ENCODE results near the gene RRAS.
A peak's percentile ranks its signal among the peaks of the same experiment; 100 is the strongest.

Gene RRAS

GRCh38 chr19:49677231-49677900 is 37.4 kb upstream of the RRAS start, which contains the start of gene PRMT1:
TSS of gene PRMT1 (plus strand) at chr19:49677271. CDS start at chr19:49677281, 10 bp downstream.
- DNase-seq (ENCODE audit: low read depth), result peak; percentile 89

DNA sequence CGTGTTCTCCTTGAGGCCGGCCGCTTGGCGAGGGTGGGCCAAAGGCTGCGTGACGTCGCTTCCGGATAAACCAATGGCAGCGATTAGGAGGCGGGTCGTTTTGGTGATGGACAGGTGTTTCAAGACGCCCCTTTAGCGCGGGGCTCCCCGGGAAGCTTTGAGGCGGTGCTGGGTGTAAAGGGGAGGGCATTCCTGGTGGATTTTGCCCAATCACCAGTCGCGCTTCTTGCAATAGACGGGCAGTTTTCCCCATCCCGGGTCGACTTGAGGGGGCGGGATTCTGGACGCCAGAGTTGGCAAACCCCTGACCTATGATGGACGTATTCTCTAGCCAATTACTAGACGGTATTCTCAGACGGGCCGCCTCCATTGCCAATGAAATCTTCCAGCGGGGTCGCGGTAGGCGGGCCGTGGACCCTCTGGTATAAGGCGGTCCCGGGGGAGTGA is 36.9 kb upstream of the RRAS start:
- DNase-seq (ENCODE audit: low read depth), result peak; percentile 100

- DNase-seq (ENCODE audit: low read depth), result peak; percentile 92
These were observed 36.3 kb upstream of the RRAS start for GRCh38 chr19:49676136-49676783.

DNA sequence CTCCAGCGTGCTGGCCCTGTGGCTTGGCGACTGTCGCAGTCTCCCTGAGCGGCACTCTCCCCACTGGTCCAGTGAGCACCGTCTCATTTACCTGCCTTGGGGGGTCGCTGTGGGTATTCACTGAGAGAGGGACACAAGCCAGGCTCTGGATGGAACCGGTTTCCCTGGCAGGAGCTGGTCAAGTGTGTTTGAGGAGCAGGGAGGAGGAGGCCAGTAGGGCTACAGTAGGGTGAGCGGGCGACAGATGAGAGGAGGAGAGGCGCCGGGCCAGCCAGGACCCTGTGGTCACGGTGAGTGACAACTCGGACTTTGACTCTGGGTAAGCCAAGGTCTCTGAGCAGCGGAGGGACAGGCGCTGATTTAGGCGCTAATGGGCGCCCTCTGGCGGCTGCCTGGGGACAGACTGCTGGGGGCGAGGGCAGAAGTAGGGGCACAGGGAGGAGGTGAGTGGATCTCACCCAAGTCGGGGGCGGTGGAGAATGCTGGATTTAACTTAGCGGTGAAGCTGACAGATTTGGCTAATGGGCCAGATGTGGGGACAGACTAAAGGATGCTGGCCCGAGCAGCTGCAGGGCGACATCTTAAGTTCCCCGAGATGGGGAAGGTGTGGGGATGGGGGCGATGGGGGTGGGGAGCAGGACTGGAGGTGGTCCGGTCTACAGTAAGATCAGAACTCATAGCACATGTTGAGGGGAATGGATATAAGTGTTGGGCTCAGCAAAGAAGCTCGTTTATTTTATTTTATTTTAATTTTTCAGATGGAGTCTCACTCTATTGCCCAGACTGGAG is 32.4 kb upstream of the RRAS start:
- no peak for DNase-seq (ENCODE audit: low read depth)

DNA sequence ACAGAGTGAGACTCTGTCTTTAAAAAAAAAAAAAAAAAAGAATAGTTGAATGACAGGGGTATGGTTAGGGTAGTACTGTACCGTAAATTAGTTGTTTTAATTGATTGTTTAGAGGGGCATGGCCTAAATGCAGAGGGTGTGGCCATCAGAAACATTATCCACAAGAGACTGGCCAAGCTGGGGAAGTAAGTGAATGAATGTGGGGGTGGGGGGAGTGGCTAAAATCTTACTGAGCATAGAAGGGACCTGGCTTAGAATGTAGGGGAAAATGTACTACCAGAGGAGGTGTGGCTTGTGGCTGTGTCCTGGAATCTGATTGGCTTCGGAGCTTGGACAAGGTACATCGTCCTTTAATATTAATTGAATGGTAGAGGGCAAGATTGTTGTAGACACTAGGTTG is 29.6 kb upstream of the RRAS start:
- DNase-seq (ENCODE audit: low read depth), result no peak

DNA sequence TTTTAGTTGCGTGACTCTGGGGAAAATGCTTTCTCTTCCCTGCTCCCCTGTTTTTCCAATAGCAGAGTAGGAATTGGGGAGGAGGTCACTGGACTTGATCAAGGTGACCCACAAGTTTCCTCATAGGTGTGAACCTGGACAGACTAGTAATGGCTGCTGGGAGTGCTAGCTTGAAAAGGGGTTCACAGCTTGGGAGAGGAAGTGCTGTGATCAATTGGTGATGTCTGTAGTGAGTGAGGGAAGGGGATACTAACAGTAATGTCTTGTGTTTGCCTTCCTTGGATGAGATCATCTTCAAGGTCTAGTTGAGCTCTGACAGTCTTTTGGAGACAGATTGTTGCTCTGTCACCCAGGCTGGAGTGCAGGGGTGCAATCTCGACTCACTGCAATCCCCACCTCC is 27.5 kb upstream of the RRAS start:
- DNase-seq (ENCODE audit: low read depth), result no peak

DNA sequence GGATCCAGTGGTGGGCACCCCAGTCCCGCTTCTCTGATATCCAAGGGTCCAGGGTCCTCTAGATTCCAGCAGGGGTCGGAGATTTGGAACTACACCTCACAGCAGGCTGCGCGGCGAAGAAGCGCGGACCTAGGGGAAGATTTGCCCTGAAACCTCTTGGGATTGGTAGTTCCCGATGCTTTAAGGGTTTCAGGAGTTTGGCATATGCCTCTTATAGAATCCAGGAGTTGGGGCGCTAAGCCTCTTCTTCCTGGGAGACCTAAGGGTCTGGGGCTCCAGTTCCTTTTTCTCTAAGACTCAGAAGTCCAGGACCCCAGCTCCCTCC is 26.1 kb upstream of the RRAS start:
- no peak for DNase-seq (ENCODE audit: low read depth)

DNA sequence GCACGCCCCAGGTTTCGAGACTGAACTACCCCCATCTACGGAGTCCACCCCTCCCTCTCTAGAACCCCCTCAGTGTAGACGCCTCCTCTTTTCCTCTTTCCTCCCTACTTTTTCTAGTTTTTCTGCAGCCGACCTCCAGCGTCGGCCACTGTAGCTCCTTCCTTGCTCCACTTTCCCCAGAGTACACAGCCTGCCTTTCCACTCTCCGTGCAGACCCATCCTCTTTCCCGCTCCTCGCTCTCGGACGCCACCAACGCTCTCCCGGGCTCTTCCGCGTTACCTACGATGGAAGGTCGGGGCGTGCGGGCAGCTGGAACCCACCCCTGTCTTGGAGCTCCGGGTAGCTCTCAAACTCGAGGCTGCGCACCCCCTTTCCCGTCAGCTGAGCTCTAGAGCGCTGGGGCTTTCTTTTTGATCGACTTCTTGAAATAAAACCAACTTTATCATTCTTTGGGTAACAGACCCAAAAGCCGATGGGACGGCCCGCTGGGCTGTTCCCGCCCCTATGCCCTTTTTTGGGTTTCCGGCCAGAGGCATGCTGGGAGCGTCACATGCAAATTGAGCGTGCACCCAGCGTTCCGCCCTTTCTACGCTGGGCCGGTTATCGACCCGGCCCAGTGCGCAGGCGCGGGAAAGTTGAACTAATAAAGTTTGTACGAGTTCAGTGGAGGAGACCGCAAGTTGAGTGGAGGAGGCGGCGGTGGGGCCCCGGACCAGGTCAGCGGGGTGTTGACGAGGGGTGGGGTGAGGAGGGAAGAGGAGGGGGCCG is 25.6 kb upstream of the RRAS start, which contains the start of the genes BCL2L12 and IRF3:
TSS of gene BCL2L12 (plus strand) at position 583 of the 769 bp plus-strand sequence. CDS start 760 bp downstream, outside the sequence.
TSS of gene IRF3 (minus strand) at position 507 of the 769 bp plus-strand sequence. CDS start 1,019 bp downstream, outside the sequence.
- DNase-seq (ENCODE audit: low read depth), result peak; percentile 98

- no peak for DNase-seq (ENCODE audit: low read depth)
These were observed 25.1 kb upstream of the RRAS start for GRCh38 chr19:49665036-49665350.

DNA sequence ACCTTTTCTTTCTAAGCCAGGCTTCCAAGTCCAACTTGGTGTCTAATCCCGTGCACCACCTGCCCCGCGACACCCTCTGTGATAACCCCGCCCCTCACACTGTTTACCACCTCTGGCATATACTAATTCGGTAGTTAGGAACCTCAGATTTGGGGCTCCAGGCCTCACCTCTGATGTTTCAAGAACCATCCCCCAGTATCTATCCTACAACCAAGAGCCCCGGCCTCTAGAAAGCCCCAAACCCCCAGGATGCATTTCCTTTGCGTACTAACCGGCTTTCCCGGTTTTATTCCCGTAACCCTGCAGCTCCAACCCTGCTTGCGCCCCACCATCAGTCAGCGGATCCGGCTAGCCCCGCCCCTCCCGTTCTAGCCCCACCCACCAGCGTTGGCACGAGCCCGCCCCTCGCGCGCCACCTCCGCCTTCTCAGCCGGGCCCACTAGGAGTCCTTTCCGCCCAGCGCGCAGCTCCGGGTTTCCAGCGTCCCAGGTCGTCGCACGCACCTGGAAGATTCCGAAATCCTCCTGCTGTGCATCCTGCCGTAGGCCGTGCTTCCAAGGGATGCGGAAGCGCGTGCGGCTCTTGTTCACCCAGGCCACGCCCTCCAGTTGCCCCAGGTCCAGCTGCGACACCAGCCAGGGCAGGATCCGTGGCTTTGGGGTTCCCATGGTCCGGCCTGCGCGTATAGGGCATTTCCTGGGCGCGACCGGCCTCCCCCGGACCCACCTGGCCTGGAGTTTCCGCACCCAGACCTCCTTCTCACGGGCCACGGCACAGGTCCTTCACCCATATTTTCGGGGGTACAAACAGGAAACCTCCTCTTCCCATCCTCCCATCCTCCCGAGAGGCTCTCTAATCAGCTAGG is 24.5 kb upstream of the RRAS start:
- peak; percentile 81 for DNase-seq (ENCODE audit: low read depth)

GRCh38 chr19:49663224-49663623 is 23.3 kb upstream of the RRAS start:
- DNase-seq (ENCODE audit: low read depth), result no peak

DNA sequence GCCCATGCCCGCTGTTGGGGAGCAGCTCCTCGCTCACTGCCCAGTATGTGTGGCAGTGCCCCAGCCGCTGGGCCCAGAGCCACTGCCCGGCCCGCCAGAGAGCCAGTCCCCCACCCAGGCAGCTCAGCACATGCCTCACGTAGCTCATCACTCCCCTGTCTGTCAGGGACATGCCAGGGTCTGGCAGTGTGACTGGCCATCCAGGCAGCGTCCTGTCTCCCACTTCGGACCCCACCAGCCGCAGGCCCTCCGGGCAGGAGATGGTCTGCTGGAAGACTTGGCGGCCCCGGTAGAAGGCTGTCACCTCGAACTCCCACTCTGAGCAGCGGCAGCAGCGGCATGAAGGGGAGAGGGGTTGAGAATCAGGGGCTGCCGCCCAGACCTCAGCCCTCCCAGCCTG is 22.1 kb upstream of the RRAS start:
- DNase-seq (ENCODE audit: low read depth), result no peak

DNA sequence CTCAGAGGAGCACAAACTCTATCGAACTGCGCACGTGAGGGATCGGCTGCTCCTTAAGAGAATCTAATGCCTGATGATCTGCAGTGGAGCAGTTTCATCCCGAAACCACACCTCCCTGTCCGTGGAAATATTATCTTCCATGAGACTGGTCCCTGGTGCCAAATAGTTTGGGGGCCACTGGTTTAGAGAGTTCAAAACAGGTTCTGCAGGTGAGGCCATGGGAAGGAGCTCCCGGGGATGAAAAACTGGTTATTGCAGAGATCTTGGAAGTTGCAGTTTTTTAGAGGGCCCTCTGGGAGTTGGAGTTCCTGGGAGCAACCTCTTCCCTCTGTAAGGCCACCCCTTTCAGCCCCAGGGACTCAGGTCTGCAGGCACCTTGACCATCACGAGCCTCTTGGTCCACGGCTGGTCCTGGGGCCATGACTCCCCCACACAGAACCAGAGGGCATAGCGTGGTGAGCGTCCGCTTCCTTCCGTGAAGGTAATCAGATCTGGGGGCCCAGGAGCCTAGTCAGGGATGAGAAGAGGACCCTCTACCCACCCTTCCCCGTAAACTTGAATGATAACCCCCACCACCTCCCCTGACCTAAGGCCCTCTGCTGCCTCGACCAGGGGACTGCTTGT is 20.5 kb upstream of the RRAS start:
- no peak for DNase-seq (ENCODE audit: low read depth)

GRCh38 chr19:49658566-49659442 is 18.9 kb upstream of the RRAS start:
- DNase-seq (ENCODE audit: low read depth), result no peak

- no peak for DNase-seq (ENCODE audit: low read depth)
These were observed 18.2 kb upstream of the RRAS start for GRCh38 chr19:49658139-49658517.

GRCh38 chr19:49657493-49658138 is 17.7 kb upstream of the RRAS start:
- no peak for DNase-seq (ENCODE audit: low read depth)

DNA sequence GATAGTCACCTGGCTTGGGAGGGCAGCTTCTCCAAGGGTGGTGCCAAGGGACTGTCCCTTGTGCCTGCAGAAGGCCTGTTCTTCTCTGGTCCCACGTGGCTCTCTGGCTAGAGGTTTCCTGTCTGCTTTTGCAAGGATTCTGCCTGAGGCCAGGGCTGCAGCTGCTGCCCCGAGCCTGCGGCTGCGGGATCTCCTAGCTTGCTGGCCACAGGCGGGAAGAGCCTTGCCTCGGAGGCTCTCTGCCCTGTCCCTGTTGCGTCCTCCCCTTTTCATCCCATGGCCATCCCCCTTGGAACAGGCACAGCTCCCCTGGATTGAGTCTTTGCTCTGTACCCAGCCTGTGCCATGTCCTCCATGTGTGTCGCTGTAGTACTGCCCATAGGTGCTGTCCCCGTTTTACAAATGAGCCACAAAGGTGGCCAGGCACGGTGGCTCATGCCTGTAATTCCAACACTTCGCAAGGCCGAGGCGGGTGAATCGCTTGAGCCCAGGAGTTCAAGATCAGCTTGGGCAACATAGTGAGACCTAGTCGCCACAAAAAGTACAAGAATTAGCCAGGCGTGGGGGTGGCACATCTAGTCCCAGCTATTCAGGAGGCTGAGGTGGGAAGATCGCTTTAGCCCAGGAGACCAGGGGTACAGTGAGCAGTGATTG is 16.6 kb upstream of the RRAS start:
- no peak for DNase-seq (ENCODE audit: low read depth)

GRCh38 chr19:49655570-49656455 is 15.9 kb upstream of the RRAS start:
- DNase-seq (ENCODE audit: low read depth), result no peak

Measured in CMK (cell line).